ENCODE measurements around the gene CILP. TPM values are rescaled to one million over a fixed set of nuclear protein-coding genes. Genes with fewer than 3 reads are reported as not detected.

Gene CILP, protein sequence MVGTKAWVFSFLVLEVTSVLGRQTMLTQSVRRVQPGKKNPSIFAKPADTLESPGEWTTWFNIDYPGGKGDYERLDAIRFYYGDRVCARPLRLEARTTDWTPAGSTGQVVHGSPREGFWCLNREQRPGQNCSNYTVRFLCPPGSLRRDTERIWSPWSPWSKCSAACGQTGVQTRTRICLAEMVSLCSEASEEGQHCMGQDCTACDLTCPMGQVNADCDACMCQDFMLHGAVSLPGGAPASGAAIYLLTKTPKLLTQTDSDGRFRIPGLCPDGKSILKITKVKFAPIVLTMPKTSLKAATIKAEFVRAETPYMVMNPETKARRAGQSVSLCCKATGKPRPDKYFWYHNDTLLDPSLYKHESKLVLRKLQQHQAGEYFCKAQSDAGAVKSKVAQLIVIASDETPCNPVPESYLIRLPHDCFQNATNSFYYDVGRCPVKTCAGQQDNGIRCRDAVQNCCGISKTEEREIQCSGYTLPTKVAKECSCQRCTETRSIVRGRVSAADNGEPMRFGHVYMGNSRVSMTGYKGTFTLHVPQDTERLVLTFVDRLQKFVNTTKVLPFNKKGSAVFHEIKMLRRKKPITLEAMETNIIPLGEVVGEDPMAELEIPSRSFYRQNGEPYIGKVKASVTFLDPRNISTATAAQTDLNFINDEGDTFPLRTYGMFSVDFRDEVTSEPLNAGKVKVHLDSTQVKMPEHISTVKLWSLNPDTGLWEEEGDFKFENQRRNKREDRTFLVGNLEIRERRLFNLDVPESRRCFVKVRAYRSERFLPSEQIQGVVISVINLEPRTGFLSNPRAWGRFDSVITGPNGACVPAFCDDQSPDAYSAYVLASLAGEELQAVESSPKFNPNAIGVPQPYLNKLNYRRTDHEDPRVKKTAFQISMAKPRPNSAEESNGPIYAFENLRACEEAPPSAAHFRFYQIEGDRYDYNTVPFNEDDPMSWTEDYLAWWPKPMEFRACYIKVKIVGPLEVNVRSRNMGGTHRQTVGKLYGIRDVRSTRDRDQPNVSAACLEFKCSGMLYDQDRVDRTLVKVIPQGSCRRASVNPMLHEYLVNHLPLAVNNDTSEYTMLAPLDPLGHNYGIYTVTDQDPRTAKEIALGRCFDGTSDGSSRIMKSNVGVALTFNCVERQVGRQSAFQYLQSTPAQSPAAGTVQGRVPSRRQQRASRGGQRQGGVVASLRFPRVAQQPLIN
- total RNA-seq = under 0.01 TPM in 2 replicates

DNA sequence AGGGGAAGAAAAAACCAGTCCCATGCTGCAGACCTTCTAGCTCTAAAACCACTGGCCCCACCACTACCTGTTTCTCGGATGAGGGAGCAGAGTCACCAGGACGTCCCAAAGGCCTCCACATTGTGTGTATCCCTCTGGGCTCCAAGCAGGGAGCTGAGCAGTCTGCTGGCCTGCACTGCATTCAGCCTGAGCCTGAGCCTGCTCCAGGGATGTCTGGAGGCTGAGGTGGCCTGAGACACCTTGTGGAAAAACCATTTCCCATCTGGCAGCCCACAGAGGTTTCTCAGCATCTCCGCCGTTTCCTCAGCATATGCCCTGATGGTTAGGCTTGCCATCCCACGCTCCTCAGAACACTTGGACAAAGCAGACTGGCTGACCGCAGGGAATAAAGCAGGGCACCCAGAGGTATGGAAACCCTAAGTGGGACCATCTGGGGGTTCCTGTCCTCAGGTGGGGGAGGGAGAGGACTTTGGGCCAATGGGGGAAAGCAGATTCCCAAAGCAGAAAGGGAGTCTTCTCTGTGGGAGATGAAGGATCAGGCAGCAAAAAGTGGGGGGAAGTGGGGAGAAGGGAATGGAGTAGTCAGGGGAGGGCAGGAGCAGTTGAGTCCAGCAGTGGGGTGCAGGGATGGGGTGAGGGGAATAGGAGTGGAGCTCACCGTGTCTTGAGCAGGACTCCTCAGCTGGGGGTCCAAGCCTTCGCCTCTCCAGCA is at the start of gene CILP:
CILP (minus strand) TSS at position 704 of the 712 bp plus-strand sequence. CDS start 1,718 bp downstream, outside the sequence.

DNA sequence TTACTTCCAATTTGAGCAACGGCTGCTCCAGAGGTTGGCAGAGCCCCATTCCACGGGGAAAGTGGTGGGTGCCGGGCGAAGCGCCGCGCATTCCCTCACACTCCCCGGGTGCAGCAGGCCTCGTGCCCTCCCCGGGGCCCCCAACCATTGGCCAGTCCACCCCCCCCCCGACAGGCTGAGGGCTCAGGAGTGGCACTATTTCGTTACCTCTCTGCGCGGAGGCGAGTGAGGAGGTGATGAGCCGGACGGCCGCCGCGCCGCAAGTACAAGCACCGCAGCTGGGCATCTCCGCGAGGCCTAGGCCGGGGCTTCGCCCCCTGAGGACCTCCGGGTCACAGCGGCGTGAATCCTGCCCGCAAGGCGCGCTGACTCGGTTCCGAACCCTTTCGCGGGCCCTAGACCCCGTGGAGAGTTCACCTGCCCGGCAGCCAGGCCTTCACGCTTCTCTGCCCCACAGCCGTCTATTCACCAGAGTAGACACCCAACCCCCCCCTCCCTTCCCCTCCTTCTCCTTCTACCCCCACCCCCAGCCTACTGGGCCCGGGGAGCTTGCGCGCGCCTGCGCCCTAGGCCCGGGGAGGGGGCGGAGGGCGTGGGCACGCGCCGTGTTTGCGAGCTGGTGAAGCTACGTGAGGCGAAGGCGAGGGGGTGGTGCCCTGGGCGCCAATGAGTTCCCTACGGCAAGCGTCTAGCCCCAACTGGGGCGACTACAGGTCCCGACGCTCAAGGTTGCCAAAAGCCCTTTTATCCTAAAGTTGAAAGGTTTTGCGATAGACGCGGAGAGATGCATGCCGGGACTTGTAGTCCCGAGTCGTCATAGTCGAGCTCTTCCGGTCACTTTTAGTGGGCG is 26.2 kb downstream of the CILP start, which contains the start of gene CLPX:
CLPX (minus strand) TSS at position 475 of the 850 bp plus-strand sequence; CDS start at position 286, 189 bp downstream.

Small RNA genes lying within 50 kb of the gene (small RNA-seq; reads per million reads assigned to genes)
- gene AC068213.1 (not detected), gene RNU6-686P (not detected)

Other genes with a start within 250 kb of the CILP start
- gene SPG21, start 221.6 kb downstream of the CILP start, total RNA-seq = 75.4 and 87.3 TPM in 2 replicates
- gene MTFMT, start 181.8 kb downstream of the CILP start, total RNA-seq = 8.2 and 16.8 TPM in 2 replicates
- not detected in 2 replicates for gene SLC51B, start 166.1 kb downstream of the CILP start, total RNA-seq
- not detected in 2 replicates for gene RASL12, start 143.5 kb downstream of the CILP start, total RNA-seq
- gene KBTBD13, start 134.7 kb downstream of the CILP start, total RNA-seq = not detected in 2 replicates
- 2.1 and 4.3 TPM in 2 replicates for gene UBAP1L, start 96.3 kb downstream of the CILP start, total RNA-seq
- 18.3 and 18.5 TPM in 2 replicates for gene PDCD7, start 77.7 kb downstream of the CILP start, total RNA-seq
- gene CLPX, start 26.1 kb downstream of the CILP start, total RNA-seq = 26.3 and 31.9 TPM in 2 replicates
- gene PARP16, start 75.4 kb upstream of the CILP start, total RNA-seq = 6.9 and 9.4 TPM in 2 replicates
- gene RNU5A-1, start 84.6 kb upstream of the CILP start, total RNA-seq = not detected in 2 replicates
- gene RNU5B-1, start 93.2 kb upstream of the CILP start, total RNA-seq = not detected in 2 replicates
- 0.33 and 7.1 TPM in 2 replicates for gene IGDCC3, start 166.5 kb upstream of the CILP start, total RNA-seq
- 1.8 and 8.2 TPM in 2 replicates for gene IGDCC4, start 211.5 kb upstream of the CILP start, total RNA-seq

Measured in placental epithelial cell (primary cell).